HG03575 (cell line): ENCODE measurements around the gene NCOA1.

ENCODE experiments used
- ATAC-seq: cut with Tn5 transposase; IDR thresholded peaks from one replicate; pipeline ENCODE4 v1.9.1; 2021; ENCODE audit not compliant: unreplicated experiment, insufficient number of reproducible peaks, low FRiP score; ENCODE audit errors: extremely low read depth

Gene NCOA1

GRCh38 chr2:24707143-24707542, 216.1 kb downstream of the NCOA1 start:
- no peak for ATAC-seq

- no peak for ATAC-seq
Observed at GRCh38 chr2:24708537-24709152, 217.6 kb downstream of the NCOA1 start.

- ATAC-seq, result no peak
Observed at GRCh38 chr2:24710806-24711205, 219.8 kb downstream of the NCOA1 start.

GRCh38 chr2:24711865-24712264, 220.8 kb downstream of the NCOA1 start:
- ATAC-seq, result no peak

- no peak for ATAC-seq
Observed at GRCh38 chr2:24712296-24712695, 221.2 kb downstream of the NCOA1 start.

- ATAC-seq, result no peak
Observed at GRCh38 chr2:24717263-24717951, 226.4 kb downstream of the NCOA1 start.

GRCh38 chr2:24720310-24720709, 229.3 kb downstream of the NCOA1 start:
- peak; percentile 41 for ATAC-seq

GRCh38 chr2:24721470-24721869, 230.4 kb downstream of the NCOA1 start:
- ATAC-seq, result no peak

GRCh38 chr2:24722141-24722790, 231.2 kb downstream of the NCOA1 start:
- ATAC-seq, result no peak

GRCh38 chr2:24723191-24723590, 232.1 kb downstream of the NCOA1 start:
- no peak for ATAC-seq

- ATAC-seq, result no peak
Observed at GRCh38 chr2:24723665-24724064, 232.6 kb downstream of the NCOA1 start.

GRCh38 chr2:24724111-24724775, 233.2 kb downstream of the NCOA1 start:
- no peak for ATAC-seq

GRCh38 chr2:24725956-24726355, 234.9 kb downstream of the NCOA1 start:
- ATAC-seq, result no peak

- no peak for ATAC-seq
Observed at GRCh38 chr2:24730481-24730880, 239.4 kb downstream of the NCOA1 start.

GRCh38 chr2:24731040-24731439, 240.0 kb downstream of the NCOA1 start:
- no peak for ATAC-seq

GRCh38 chr2:24731923-24732322, 240.9 kb downstream of the NCOA1 start:
- ATAC-seq, result no peak

- no peak for ATAC-seq
Observed at GRCh38 chr2:24734741-24735140, 243.7 kb downstream of the NCOA1 start.

GRCh38 chr2:24739354-24740025, 248.4 kb downstream of the NCOA1 start:
- no peak for ATAC-seq

- no peak for ATAC-seq
Observed at GRCh38 chr2:24740142-24740541, 249.1 kb downstream of the NCOA1 start.
